HepG2 (cell line): ENCODE data around the gene PRDX5.

Experiments
- EP300 ChIP-seq, 3 experiments: sonication (generic) in 1 of 3; formaldehyde crosslinking in 1 of 3; IDR thresholded peaks; 2 replicates each; pipeline versions ENCODE4 v1.5.1 to v1.6.1; 2011 to 2020; ENCODE audit warnings: low read depth in 2 of 3, low read length in 2 of 3, borderline replicate concordance in 1 of 3, improper control_type of control experiment in 1 of 3, mild to moderate bottlenecking in 1 of 3, missing genetic modification reagents in 1 of 3, moderate library complexity in 1 of 3
- FOXJ3 ChIP-seq: sonication (generic); formaldehyde crosslinking; IDR thresholded peaks from 2 replicates; pipeline ENCODE4 v1.4.0; 2020; ENCODE audit warnings: missing genetic modification reagents, mild to moderate bottlenecking, borderline replicate concordance
- TBL1XR1 ChIP-seq: fragments of 150-350 bp; IDR thresholded peaks from 2 replicates; pipeline ENCODE4 v1.6.1; 2014; ENCODE audit warnings: borderline replicate concordance, low read length; ENCODE audit not compliant: partially characterized antibody
- ZNF274 ChIP-seq: sonication (generic); formaldehyde crosslinking; IDR thresholded peaks from 2 replicates; pipeline ENCODE4 v1.5.1; 2020; ENCODE audit warnings: mild to moderate bottlenecking, missing genetic modification reagents

DNA sequence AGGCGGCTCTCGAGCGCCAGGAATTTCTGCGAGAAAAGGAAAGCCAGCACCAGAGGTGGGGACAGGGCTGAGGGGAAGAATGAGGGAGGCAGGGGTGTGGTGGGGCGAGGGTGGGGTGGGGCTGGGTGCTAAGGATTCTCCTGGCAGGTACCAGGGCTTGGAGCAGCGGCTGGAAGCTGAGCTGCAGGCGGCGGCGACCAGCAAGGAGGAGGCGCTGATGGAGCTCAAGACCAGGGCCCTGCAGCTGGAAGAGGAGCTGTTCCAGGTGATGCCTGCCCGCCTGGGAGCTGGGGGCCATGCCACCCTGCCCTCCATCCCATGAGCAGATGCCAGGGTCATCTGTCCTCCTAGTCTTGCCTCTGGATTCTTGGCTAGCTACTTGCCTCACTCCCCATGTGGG is 31.5 kb downstream of the PRDX5 start:
- TF ChIP-seq FOXJ3 (CRISPR knock-in tag) (no peak), EP300 (IDR thresholded peaks at IDR 0.05; ENCODE audit: low read depth in 2 of 2, low read length in 2 of 2) (no peak), EP300 (CRISPR knock-in tag; IDR thresholded peaks at IDR 0.05; ENCODE audit: borderline replicate concordance) (no peak), TBL1XR1 (no peak), ZNF274 (CRISPR knock-in tag) (no peak)
